Epithelial cell of proximal tubule (primary cell): ENCODE data around the gene BCDIN3D. TPM values are rescaled to one million over a fixed set of nuclear protein-coding genes. Genes with fewer than 3 reads are reported as not detected.

Experiments used
- DNase-seq: peaks from one replicate; pipeline ENCODE4 v3.0.0-alpha.2; 2011; ENCODE audit warnings: low read depth
- H3K4me3 ChIP-seq: 2 replicates; pipeline ENCODE4 v1.5.1; 2011; ENCODE audit warnings: low read depth, mild to moderate bottlenecking, low read length
- total RNA-seq: library from RNA; depleted of rRNA; stranded (reverse); fragments of >200 nt; gene quantifications from 2 replicates; pipeline ENCODE4 v1.2.3, GENCODE V29; 2015
- TF ChIP-seq, protein P1 (sequence below): conservative IDR thresholded peaks from 2 replicates; pipeline ENCODE4 v1.5.1; 2012; ENCODE audit warnings: low read depth, mild to moderate bottlenecking, low read length

The BCDIN3D gene
- total RNA-seq, 1 donor from 2014 or later, result 7.1 TPM

- H3K4me3 ChIP-seq, result no peak overlapping the region
- DNase-seq, result no peak
- TF ChIP-seq, protein P1, sequence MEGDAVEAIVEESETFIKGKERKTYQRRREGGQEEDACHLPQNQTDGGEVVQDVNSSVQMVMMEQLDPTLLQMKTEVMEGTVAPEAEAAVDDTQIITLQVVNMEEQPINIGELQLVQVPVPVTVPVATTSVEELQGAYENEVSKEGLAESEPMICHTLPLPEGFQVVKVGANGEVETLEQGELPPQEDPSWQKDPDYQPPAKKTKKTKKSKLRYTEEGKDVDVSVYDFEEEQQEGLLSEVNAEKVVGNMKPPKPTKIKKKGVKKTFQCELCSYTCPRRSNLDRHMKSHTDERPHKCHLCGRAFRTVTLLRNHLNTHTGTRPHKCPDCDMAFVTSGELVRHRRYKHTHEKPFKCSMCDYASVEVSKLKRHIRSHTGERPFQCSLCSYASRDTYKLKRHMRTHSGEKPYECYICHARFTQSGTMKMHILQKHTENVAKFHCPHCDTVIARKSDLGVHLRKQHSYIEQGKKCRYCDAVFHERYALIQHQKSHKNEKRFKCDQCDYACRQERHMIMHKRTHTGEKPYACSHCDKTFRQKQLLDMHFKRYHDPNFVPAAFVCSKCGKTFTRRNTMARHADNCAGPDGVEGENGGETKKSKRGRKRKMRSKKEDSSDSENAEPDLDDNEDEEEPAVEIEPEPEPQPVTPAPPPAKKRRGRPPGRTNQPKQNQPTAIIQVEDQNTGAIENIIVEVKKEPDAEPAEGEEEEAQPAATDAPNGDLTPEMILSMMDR, result no peak
These were observed 46.1 kb downstream of the BCDIN3D start for GRCh38 chr12:49796606-49797448.

- DNase-seq, result no peak
- TF ChIP-seq, protein P1, result no peak
- H3K4me3 ChIP-seq, result no peak overlapping the region
These were observed 46.8 kb downstream of the BCDIN3D start for GRCh38 chr12:49796155-49796554.

DNA sequence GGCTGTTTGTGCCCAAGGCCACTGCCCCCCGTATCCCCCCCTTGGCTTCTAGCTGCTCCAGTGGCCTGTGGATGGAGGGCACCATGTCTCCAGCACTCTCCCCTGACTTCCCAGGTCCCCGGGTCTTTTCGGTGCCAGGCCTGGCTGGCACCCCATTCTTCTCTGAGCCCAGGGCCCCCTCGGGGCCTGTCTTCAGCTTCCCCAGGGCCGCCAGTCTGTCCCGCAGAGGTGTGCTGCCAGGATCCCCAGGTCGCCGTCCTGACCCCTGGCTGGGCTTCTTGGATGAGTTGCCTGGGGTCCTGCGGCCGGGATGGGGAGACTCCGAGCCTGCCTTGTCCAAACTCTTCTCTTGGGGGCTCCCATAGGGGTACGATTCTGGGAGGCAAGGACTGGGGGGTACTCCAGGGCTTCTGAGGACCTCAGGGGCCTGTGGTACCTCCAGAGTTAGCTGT, 47.2 kb downstream of the BCDIN3D start:
- DNase-seq, result no peak
- TF ChIP-seq, protein P1, result no peak
- H3K4me3 ChIP-seq, result no peak overlapping the region

DNA sequence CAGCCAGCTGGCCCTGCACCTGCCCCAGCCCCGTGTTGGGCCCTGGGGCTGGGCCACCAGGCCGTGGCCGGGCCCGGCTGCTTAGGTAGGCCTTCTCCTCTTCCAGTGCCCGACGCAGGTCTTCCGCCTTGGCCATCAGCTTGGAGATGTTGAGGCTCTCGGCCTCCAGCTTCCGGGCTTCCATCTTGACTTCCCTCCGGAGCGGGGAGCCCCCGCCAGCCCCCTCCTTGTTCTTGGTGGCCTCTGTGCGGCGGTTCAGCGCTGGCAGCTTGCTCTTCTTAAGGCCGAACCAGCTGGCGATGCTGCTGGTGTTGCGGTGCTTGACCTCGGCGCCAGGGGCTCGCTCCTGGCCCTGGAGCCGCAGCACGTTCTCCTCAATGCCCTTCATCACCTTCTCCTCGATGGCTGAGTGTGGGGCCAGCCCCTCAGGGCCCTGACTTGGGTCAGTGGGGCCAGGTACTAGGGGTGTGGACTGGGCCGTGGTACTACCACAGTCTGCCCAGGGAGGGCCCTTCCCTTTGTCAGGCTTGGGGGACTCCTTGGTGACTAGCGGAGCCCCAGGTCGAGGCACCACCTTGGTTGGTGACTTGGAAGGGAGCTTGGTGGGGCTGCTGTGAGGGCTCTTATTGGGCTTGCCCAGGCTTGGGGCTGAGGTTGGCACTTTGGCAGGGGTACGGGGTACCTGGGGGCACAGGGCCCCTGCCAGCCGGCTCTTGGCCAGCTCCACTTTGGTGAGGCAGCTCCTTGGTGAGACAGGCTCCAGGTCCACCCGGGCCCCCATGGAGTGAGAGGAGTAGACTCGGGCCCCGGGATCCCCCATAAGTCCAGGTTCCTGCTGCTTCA, 47.9 kb downstream of the BCDIN3D start:
- no peak overlapping the region for H3K4me3 ChIP-seq
- TF ChIP-seq, protein P1, result no peak
- no peak for DNase-seq

GRCh38 chr12:49794021-49794420, 48.9 kb downstream of the BCDIN3D start:
- TF ChIP-seq, protein P1, result no peak
- DNase-seq, result no peak
- H3K4me3 ChIP-seq, result no peak overlapping the region

DNA sequence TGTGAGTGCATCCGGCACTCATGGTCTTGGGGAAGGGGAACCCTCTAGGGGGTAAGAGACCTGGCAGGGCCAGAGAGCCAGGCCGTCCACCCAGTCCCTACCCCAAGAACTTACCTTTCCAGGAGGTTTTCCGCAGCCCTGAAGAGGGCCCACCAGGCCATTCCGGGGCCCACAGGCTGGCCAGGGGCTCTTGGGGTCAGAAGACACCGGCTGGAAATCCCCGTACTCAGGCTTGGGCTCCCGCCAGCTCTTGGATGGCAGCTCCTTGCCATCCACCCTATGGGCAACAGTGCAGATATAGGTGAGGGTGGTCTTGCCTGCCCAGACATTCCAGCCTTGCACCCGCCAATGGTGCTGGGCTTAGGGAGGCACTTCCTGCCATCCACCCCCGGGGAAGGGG, 49.3 kb downstream of the BCDIN3D start:
- DNase-seq, result no peak
- H3K4me3 ChIP-seq, result no peak overlapping the region
- TF ChIP-seq, protein P1, result no peak
